Lung microvascular endothelial cell (primary cell): ENCODE data around the gene FCN2. TPM values are rescaled to one million over a fixed set of nuclear protein-coding genes. Genes with fewer than 3 reads are reported as not detected.

Source experiments
- DNase-seq, 2 donors: peaks; one replicate each; pipeline versions ENCODE4 v3.0.0 to v3.0.0-alpha.2; 2010; ENCODE audit warnings: low read depth in 2 of 2
- total RNA-seq: library from RNA; depleted of rRNA; stranded (reverse); fragments of >200 nt; gene quantifications from 2 replicates; pipeline ENCODE4 v1.2.1, GENCODE V29; 2014

Gene FCN2
- total RNA-seq, 1 donor from 2014 or later = not detected

- no peak for DNase-seq
Measured at GRCh38 chr9:134868751-134869553, 11.7 kb upstream of the FCN2 start.

GRCh38 chr9:134869554-134870300 lies 10.9 kb upstream of the FCN2 start:
- no peak for DNase-seq

GRCh38 chr9:134870301-134870694 lies 10.3 kb upstream of the FCN2 start:
- DNase-seq = no peak

GRCh38 chr9:134870746-134871662 lies 9.6 kb upstream of the FCN2 start:
- DNase-seq = no peak

- DNase-seq = no peak
Measured at GRCh38 chr9:134871697-134872340, 8.8 kb upstream of the FCN2 start.

- DNase-seq = no peak
Measured at GRCh38 chr9:134872482-134873231, 8.0 kb upstream of the FCN2 start.

GRCh38 chr9:134875371-134875770 lies 5.2 kb upstream of the FCN2 start:
- DNase-seq = no peak

GRCh38 chr9:134877541-134877940 lies 3.1 kb upstream of the FCN2 start:
- DNase-seq = no peak

- no peak for DNase-seq
Measured at GRCh38 chr9:134879664-134880483, 736 bp upstream of the FCN2 start.

GRCh38 chr9:134881313-134881670 lies 682 bp downstream of the FCN2 start:
- DNase-seq = no peak

- no peak for DNase-seq
Measured at GRCh38 chr9:134882204-134882785, 1.7 kb downstream of the FCN2 start.

- no peak for DNase-seq
Measured at GRCh38 chr9:134883040-134883782, 2.6 kb downstream of the FCN2 start.

- DNase-seq = no peak
Measured at GRCh38 chr9:134884492-134884891, 3.9 kb downstream of the FCN2 start.

GRCh38 chr9:134885001-134885678 lies 4.5 kb downstream of the FCN2 start:
- no peak for DNase-seq

- no peak for DNase-seq
Measured at GRCh38 chr9:134885679-134886412, 5.2 kb downstream of the FCN2 start.

- no peak for DNase-seq
Measured at GRCh38 chr9:134886413-134886913, 5.9 kb downstream of the FCN2 start.

- no peak for DNase-seq
Measured at GRCh38 chr9:134887219-134887618, 6.6 kb downstream of the FCN2 start.
